KMS-11 (cell line): Measurements from ENCODE around the gene PCP4L1.

Source experiments
- H2AFZ ChIP-seq: fragments of 200-600 bp; sonication (generic); 2 replicates; pipeline ENCODE4 v1.6.1; 2016; ENCODE audit warnings: antibody characterized with exemption, mixed run types, low read depth
- H3K27ac ChIP-seq: fragments of 200-600 bp; sonication (generic); 2 replicates; pipeline ENCODE4 v1.6.1; 2016; ENCODE audit warnings: mild to moderate bottlenecking, mixed run types
- H3K27me3 ChIP-seq: fragments of 200-600 bp; sonication (generic); 2 replicates; pipeline ENCODE4 v1.6.1; 2017; ENCODE audit warnings: mild to moderate bottlenecking, low read depth, mixed run types, moderate library complexity; ENCODE audit not compliant: insufficient read depth
- H3K36me3 ChIP-seq: fragments of 200-600 bp; sonication (generic); 2 replicates; pipeline ENCODE4 v1.6.1; 2017; ENCODE audit warnings: mild to moderate bottlenecking, mixed run types; ENCODE audit not compliant: insufficient read depth
- H3K4me1 ChIP-seq: fragments of 200-600 bp; sonication (generic); 2 replicates; pipeline ENCODE4 v1.6.1; 2016; ENCODE audit warnings: mild to moderate bottlenecking, low read depth, mixed run types; ENCODE audit not compliant: poor library complexity, severe bottlenecking
- H3K4me2 ChIP-seq: fragments of 200-600 bp; sonication (generic); 2 replicates; pipeline ENCODE4 v1.7.0; 2016; ENCODE audit warnings: mild to moderate bottlenecking, mixed run types
- H3K4me3 ChIP-seq: fragments of 200-600 bp; sonication (generic); IDR thresholded peaks from 2 replicates; pipeline ENCODE4 v1.6.1; 2017; ENCODE audit warnings: low read depth, low read length, mixed read lengths; ENCODE audit not compliant: insufficient read depth
- H3K79me2 ChIP-seq: fragments of 200-600 bp; sonication (generic); 2 replicates; pipeline ENCODE4 v1.6.1; 2016; ENCODE audit warnings: low read depth, mixed run types; ENCODE audit not compliant: insufficient read depth
- H3K9ac ChIP-seq: fragments of 200-600 bp; sonication (generic); 2 replicates; pipeline ENCODE4 v1.6.1; 2016; ENCODE audit warnings: mild to moderate bottlenecking, mixed run types
- H4K20me1 ChIP-seq: fragments of 200-600 bp; sonication (generic); 2 replicates; pipeline ENCODE4 v1.6.1; 2016; ENCODE audit warnings: mild to moderate bottlenecking, mixed run types; ENCODE audit not compliant: insufficient read depth
- TF ChIP-seq, protein P1 (sequence below): fragments of 200-600 bp; sonication (generic); conservative IDR thresholded peaks from 2 replicates; pipeline ENCODE4 v1.6.1; 2017; ENCODE audit warnings: low read depth, mild to moderate bottlenecking, antibody characterized with exemption, low read length, moderate library complexity, mixed read lengths

Gene PCP4L1

DNA sequence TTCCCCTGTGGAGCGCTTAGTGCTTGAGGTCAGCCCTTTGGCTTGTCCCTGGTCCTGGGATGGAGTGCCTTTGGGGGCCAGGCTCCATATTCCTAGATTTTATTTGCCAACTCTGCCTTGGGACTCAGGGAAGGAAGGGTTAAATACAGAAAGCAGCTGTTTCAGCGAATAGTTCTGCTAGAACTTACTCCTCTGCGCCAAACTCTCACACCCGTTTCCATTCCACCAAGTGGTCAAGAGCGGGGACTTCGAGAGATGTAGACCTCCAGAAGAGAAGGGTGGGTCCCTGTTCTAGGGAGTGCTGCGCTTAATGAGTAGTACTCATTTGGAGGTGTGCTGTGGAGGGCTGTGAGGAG is 33.4 kb upstream of the PCP4L1 start:
- Histone ChIP-seq H4K20me1 (no peaks in the 10 kb centered on the region), H3K4me3 (no peak overlapping the region), H3K4me2 (peak overlapping the region; percentile 57), H3K27ac (peak overlapping the region; percentile 16), H2AFZ (peak overlapping the region; percentile 70), H3K36me3 (peaks cover 3% of the 10 kb centered on the region; the same call in 1 of the 2 replicates), H3K4me1 (peaks cover 23% of the 10 kb centered on the region), H3K79me2 (peaks cover 10% of the 10 kb centered on the region), H3K27me3 (no peaks in the 10 kb centered on the region), H3K9ac (no peak overlapping the region)
- TF ChIP-seq, protein P1, sequence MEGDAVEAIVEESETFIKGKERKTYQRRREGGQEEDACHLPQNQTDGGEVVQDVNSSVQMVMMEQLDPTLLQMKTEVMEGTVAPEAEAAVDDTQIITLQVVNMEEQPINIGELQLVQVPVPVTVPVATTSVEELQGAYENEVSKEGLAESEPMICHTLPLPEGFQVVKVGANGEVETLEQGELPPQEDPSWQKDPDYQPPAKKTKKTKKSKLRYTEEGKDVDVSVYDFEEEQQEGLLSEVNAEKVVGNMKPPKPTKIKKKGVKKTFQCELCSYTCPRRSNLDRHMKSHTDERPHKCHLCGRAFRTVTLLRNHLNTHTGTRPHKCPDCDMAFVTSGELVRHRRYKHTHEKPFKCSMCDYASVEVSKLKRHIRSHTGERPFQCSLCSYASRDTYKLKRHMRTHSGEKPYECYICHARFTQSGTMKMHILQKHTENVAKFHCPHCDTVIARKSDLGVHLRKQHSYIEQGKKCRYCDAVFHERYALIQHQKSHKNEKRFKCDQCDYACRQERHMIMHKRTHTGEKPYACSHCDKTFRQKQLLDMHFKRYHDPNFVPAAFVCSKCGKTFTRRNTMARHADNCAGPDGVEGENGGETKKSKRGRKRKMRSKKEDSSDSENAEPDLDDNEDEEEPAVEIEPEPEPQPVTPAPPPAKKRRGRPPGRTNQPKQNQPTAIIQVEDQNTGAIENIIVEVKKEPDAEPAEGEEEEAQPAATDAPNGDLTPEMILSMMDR: no peak

DNA sequence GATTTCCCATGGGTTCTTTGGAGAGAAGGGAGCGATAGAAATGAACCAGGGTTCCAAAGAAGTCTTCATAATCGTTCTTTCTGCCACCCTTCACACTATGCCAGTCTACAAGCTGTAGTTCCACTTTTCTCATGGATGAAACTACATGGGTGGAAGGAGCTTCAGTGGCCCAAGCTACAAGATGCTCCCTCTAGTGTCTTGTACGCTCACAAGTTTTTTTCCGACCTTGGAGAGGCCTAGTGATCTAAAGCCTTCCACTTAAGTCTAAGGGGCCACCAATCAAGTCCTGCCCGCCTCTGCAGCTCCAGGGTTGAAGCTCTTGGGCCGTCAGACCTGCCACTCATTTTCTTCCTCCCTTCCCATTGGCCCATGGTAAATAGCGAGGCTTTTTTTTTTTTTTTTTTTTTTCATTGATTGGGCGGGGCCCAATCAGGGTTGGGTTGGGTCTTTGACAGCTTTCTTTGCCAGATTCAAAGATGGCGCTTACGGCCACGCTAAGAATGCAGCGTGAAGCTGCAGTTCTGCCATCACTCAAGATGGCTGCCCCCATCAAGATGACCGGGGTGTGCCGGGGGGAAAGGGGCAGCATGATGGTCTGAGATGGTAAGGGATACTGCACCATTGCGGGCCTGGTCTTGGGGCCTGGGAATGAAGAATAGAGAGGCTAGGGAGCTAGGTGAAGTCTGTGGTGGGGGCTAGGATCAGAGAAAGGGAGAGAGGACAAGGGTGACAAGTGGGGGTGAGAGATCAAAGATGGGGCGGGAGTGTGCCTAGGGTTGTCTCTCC is 32.8 kb upstream of the PCP4L1 start, which contains the start of gene TOMM40L:
TOMM40L (plus strand) TSS at position 527 of the 786 bp plus-strand sequence. CDS start 430 bp downstream, outside the sequence.
- H3K36me3 ChIP-seq: peaks cover 3% of the 10 kb centered on the region; the same call in 1 of the 2 replicates
- TF ChIP-seq, protein P1: peak; percentile 95

DNA sequence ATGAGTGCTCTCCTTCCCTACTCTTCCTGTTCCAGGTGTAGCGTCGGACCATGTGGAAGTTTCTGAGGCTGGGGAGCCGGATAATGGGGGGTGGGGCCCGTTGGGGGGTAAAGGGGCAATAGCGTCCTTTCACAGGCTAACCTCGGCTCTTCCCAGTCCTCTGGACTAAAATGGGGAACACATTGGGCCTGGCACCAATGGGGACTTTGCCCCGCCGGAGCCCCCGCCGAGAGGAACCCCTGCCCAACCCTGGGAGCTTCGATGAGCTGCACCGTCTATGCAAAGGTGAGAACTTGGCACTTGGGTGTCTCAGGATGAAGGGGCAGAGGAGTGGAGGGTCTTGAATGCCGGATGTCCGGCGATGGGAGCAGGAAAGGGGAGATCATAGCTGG is 32.2 kb upstream of the PCP4L1 start:
- no peaks in the 10 kb centered on the region for H4K20me1 ChIP-seq
- H3K27ac ChIP-seq: peak overlapping the region; percentile 62
- peak overlapping the region; percentile 100 for H3K4me3 ChIP-seq
- peaks cover 3% of the 10 kb centered on the region; the same call in 1 of the 2 replicates for H3K36me3 ChIP-seq
- H3K4me2 ChIP-seq: peak overlapping the region; percentile 72
- peaks cover 10% of the 10 kb centered on the region for H3K79me2 ChIP-seq
- H3K9ac ChIP-seq: peak overlapping the region; percentile 79
- TF ChIP-seq, protein P1: no peak
- H2AFZ ChIP-seq: peak overlapping the region; percentile 69
- H3K27me3 ChIP-seq: no peaks in the 10 kb centered on the region
- peaks cover 23% of the 10 kb centered on the region for H3K4me1 ChIP-seq

More for the DNA sequence above, 32.8 kb upstream of the PCP4L1 start, which contains the start of gene TOMM40L:
- Histone ChIP-seq H3K79me2 (peaks cover 10% of the 10 kb centered on the region), H2AFZ (peak within 1 kb of the TSS; percentile 70), H3K27ac (peak within 1 kb of the TSS; percentile 62), H3K4me1 (peaks cover 23% of the 10 kb centered on the region), H3K27me3 (no peaks in the 10 kb centered on the region), H3K4me3 (peak within 1 kb of the TSS; percentile 100), H4K20me1 (no peaks in the 10 kb centered on the region), H3K9ac (peak within 1 kb of the TSS; percentile 79), H3K4me2 (peak within 1 kb of the TSS; percentile 72)

DNA sequence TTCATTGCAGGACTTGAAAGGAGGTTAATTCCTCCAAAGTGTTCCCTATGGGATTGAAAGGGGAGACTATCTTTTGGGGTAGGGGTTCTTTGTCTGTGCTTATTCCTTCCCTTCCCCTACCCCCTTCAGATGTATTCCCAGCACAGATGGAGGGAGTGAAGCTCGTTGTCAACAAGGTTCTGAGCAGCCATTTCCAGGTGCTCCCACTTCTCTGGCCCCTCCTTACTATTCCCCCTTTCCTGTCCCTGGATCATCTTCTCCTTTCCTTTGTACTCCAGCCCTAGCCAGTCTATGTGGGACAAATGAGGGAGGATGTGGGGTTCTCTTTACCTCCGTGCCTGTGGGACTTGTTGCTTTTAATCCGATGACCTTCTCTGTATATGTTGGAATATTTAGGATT is 31.8 kb upstream of the PCP4L1 start:
- peak overlapping the region; percentile 69 for H2AFZ ChIP-seq
- TF ChIP-seq, protein P1: no peak
- peak overlapping the region; percentile 72 for H3K4me2 ChIP-seq
- peaks cover 23% of the 10 kb centered on the region for H3K4me1 ChIP-seq
- peak overlapping the region; percentile 79 for H3K9ac ChIP-seq
- H3K27me3 ChIP-seq: no peaks in the 10 kb centered on the region
- peak overlapping the region; percentile 62 for H3K27ac ChIP-seq
- H3K79me2 ChIP-seq: peaks cover 10% of the 10 kb centered on the region
- H3K36me3 ChIP-seq: peaks cover 3% of the 10 kb centered on the region; the same call in 1 of the 2 replicates
- no peaks in the 10 kb centered on the region for H4K20me1 ChIP-seq
- peak overlapping the region; percentile 100 for H3K4me3 ChIP-seq
